ENCODE results near the gene F11R.

GRCh38 chr1:160952129-160952510 is 68.8 kb downstream of the F11R start:
- no peak for TF ChIP-seq GATA2 (IDR thresholded peaks at IDR 0.05; ENCODE audit: low read depth, low read length)
- TF ChIP-seq GATA3 (IDR thresholded peaks at IDR 0.05; ENCODE audit: low read depth, low read length): no peak

Data from SH-SY5Y (cell line).